GM21528 (cell line): ENCODE results near the gene FNTB.
"Not testable (repeated sequence)": the region's sequence is repeated elsewhere in the genome, so short reads cannot be mapped to it uniquely, and the experiment has no call there.

ENCODE experiments used
- ATAC-seq: cut with Tn5 transposase; IDR thresholded peaks from one replicate; pipeline ENCODE4 v1.9.1; 2021; ENCODE audit warnings: mild to moderate bottlenecking, moderate library complexity; ENCODE audit not compliant: unreplicated experiment, low FRiP score

The FNTB gene

DNA sequence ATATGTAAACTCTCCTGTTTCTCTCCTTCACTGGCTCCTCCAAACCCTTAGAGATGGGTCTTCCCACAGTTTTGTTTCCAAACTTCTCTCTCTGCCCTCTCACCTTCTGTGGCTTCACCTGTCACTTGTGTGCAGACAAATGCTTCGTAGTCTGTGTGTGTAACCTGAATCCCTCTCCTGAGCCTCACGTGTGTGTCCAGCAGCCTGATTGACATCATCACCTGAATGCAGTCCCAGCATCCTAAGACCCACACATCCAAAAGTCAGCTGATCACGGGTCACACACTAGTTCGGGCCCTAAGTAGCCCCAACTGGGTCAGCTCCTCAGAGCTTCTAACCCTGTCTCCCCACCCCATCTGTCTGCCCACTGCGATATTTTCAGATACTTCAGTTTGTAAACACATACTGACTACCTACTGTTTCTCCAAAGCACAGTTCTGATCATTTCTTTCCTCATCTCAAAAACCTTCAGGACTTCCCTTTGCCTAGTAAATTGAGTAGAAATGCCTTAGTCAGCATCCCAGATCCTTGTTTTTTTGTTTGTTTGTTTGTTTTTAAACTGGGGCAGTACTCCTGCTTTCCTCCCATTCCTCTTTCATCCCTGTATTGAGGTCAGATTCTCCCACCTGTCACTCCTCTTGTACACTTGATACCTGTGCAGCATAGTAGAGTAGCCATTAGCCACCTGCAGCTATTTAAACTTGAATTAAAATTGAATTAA is 23.7 kb downstream of the FNTB start:
- ATAC-seq = no peak

DNA sequence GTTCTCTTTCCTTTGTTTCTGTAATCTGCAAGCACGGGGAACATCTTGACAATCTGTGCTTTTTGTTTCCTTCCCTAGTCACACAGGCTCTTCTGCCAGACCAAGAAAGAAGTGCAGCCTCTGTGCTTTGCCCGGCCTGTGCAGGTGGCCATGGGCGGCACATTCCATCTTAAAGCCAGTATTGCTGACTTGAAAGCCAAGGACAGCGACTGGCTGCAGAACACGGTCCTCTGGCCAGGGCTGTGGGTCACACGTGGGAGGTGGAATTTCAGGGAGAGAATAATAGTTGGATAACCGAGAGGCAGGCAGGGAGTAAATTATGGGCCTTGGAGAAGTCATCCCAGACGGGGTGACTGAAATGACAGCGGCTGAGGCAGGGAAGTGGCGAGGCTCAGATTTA is 24.8 kb downstream of the FNTB start:
- no peak for ATAC-seq

GRCh38 chr14:65012353-65012752 is 25.7 kb downstream of the FNTB start:
- ATAC-seq = no peak

- no peak for ATAC-seq
Measured at GRCh38 chr14:65015391-65015790, 28.7 kb downstream of the FNTB start.

- ATAC-seq = no peak
Measured at GRCh38 chr14:65016471-65016870, 29.8 kb downstream of the FNTB start.

DNA sequence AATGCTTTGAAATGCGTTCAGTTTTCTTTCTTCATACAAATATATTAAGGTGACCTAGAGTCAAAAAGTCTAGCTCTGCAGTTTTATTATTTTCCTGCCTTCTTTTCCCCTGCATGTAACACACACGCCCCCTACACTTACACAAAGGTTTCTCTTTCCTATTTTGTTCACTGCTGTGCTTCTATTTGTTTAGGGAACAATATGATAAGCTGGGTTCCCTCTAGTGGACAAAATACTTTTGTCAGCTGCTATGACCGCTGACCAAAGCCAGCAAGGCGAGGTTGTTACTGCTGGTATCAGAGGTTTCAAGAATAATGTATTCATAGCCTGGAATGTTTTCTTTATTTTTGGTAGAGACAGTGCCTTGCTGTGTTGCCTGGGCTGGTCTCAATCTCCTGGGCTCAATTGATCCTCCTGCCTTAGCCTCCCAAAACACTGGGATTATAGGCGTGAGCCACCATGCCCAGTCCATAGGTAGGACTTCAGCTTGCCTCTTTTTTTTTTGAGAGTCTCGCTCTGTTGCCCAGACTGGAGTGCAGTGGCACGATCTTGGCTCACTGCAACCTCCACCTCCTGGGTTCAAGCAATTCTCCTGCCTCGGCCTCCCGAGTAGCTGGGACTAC is 33.4 kb downstream of the FNTB start:
- ATAC-seq = no peak

- ATAC-seq = no peak
Measured at GRCh38 chr14:65024957-65025356, 38.3 kb downstream of the FNTB start.

- ATAC-seq = no peak
Measured at GRCh38 chr14:65025818-65026217, 39.1 kb downstream of the FNTB start.

GRCh38 chr14:65026526-65026925 is 39.8 kb downstream of the FNTB start:
- no peak for ATAC-seq

GRCh38 chr14:65027127-65027799 is 40.6 kb downstream of the FNTB start:
- no peak for ATAC-seq

GRCh38 chr14:65028937-65029336 is 42.2 kb downstream of the FNTB start:
- no peak for ATAC-seq

DNA sequence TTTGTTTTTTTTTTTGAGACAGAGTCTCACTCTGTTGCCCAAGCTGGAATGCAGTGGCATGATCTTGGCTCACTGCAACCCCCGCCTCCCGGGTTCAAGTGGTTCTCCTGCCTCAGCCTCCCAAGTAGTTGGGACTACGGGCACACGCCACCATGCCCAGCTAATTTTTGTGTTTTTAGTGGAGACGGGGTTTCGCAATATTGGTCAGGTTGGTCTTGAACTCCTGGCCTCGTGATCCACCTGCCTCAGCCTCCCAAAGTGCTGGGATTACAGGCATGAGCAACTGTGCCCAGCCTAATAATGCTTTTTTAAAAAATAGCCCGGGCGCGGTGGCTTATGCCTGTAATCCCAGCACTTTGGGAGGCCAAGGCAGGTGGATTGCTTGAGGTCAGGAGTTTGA is 44.6 kb downstream of the FNTB start:
- not testable (repeated sequence) for ATAC-seq

- no peak for ATAC-seq
Measured at GRCh38 chr14:65032319-65032718, 45.6 kb downstream of the FNTB start.

- ATAC-seq = no peak
Measured at GRCh38 chr14:65033181-65033580, 46.5 kb downstream of the FNTB start.

DNA sequence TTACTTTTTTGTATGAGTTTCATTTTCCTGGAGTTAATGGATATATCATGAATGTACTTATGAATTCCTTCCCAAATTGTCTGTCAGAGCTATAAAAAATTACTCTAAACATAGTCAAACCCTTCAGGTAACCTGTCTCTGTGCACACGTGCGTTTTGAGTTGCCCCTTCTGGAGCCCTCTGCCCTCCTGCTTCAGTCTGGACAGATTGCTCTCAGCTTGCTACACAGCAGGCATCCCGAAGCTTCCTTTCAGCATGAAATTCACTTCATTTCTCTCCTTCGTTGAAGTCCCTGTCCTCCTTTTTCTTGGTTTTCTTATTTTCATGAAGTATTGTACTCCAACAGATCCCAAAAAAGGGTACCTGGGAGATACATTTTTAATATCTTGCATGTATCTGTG is 47.3 kb downstream of the FNTB start:
- no peak for ATAC-seq

GRCh38 chr14:65035049-65035448 is 48.4 kb downstream of the FNTB start:
- ATAC-seq = no peak

- ATAC-seq = no peak
Measured at GRCh38 chr14:65038966-65039365, 52.3 kb downstream of the FNTB start.

DNA sequence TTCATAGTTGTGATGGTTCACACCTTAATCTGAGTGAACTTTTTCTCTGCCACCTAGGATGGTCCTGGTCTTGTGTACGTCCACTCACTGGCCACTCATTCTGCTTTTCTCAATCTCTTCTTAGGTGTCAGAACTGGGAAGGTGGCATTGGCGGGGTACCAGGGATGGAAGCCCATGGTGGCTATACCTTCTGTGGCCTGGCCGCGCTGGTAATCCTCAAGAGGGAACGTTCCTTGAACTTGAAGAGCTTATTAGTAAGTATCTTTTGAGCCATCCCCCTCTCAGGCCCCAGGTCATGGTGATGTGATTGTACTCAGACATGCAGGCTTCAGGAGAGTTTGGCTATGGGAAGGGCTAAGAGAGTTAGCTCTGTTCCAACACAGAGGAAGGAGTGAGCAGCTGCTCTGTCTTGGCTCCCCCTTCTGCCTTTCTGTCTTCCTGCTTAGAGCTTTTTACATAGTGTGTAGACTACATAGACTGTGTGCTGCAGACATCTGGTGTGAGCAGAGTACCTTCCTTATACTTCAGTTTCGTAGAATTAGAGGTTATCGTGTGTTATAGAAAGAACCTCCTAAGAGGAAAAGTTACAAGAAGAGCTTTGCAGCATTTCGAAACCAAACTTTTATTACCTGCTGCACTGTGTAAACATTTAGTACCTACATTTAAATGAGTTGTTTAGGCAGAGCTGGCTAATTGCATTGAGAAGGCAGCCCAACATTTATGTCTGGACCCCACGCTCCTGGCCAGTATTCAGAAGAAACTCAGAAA is 54.2 kb downstream of the FNTB start:
- ATAC-seq = no peak

DNA sequence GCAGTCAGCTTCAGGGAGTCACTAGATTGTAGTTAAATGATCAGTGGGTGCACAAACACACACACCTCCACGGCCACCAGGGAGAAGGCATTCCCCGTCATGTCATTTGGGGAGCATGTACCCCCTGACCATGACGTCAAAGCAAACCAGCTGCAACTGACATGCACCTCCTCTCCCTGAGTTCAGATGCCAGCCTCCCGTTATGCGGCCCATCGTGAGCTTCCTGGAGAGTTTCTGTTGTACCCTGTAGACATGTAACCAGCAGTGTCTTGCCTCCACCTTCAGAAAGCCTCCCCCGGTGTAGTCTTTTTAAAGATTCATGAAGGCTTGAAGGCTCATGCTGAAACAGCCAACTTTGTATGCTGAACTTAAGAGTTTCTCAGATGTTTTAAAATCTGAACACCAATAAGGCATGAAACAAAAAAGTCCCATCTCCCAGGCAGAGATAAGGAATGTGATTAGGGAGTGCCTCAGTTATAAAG is 54.8 kb downstream of the FNTB start:
- ATAC-seq = no peak

DNA sequence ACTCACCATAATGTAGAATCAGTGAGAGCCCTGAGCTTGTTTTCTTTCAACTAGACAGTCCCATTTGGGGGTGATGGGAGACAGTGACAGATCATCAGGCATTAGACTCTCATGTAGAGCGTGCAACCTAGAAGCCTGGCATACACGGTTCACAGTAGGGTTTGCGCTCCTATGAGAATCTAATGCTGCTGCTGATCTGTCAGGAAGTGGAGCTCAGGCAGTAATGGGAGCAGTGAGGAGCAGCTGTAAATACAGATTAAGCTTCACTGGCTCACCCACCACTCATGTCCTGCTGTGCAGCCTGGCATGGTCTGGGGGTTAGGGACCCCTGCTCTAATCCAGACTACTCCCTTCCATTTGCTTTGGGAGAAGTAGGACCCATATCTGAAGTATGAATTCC is 55.6 kb downstream of the FNTB start:
- peak; percentile 20 for ATAC-seq
